Activated T-helper 1 cell treated with anti-CD3 and anti-CD28 coated beads, Interleukin-2, amount 50 U/mL, for 16 hours (primary cell): ENCODE data around the gene SCIMP.
"Not testable (repeated sequence)": the region's sequence is repeated elsewhere in the genome, so short reads cannot be mapped to it uniquely, and the experiment has no call there.

Experiments
- DNase-seq, 2 donors: peaks; one replicate each; pipeline ENCODE4 v3.0.0-alpha.2; 2020; ENCODE audit warnings: low read depth in 1 of 2, low spot score in 1 of 2

Gene SCIMP

GRCh38 chr17:5238333-5238732 lies 3.7 kb upstream of the SCIMP start:
- DNase-seq = no peak

DNA sequence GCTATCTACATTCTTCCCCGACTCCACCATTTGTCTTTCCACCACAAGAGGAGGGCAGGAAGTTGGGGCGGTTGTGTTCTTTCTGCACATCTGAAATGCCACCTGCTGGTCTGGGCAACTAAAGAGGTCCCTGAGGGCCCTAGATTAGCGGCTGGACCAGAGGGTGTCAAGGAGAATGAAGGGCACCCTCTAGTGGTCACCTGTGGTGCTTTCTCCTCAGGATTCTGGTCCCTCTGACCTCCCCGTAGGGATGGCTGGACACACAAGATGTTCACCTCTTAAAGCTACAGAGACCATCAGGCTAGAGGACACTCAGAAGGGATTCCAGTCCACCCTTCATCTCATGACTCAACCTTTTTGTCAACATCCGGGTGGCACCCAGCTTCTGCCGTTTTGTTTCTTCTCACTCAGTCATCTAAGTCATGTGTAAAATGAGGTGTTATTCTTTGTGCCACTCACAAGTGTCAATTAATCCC lies 2.9 kb upstream of the SCIMP start:
- no peak for DNase-seq

DNA sequence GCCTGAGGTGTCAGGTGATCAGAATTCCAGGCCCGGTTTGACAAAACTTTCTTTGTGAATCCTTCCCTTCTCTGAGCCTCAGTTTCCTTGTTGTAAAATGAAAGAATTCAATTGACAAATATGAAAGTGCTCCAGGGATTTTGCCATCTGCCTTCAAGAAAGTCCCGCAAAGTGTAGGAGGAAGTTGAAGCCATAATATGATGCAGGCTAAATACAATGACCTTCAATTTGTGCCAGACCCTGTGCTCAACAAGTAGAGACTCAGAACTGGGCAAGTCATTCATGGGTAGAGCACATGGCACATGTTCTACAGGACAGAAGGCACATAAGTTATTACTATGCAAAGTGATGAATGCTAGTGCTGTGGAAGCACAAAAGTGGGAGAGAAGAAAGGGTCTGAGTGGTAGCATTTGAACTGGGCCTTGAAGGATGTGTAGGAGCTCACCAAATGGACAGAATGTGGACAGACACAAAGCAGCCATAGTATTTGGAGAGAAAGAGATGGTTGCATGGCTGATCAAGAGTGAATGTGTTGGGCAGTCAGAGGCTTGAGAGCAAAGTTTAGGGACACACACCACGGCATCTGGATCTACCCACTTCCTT lies 2.4 kb upstream of the SCIMP start:
- no peak for DNase-seq

- not testable (repeated sequence) for DNase-seq
These were observed 1.2 kb downstream of the SCIMP start for GRCh38 chr17:5233492-5233891.

- no peak for DNase-seq
These were observed 7.5 kb downstream of the SCIMP start for GRCh38 chr17:5226940-5227878.

- DNase-seq = no peak
These were observed 8.8 kb downstream of the SCIMP start for GRCh38 chr17:5225668-5226457.

GRCh38 chr17:5221912-5222311 lies 12.7 kb downstream of the SCIMP start:
- not testable (repeated sequence) for DNase-seq

DNA sequence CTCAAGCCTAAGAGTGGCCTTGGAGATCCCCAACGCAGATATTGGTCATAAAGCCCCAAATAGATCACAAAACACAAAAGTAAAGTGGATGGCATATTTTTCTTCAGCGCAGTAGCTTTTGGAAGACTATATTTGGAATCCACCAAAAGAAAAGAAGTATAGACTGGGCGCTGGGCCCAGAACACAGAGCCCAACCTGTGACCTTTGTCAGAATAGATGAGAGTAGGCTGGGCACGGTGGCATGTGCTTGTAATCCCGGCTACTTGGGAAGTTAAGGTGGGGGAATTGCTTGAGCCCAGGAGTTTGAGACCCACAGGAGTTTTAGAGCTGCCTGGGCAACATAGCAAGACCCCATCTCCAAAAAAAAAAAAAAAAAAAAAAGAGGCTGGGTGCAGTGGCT lies 14.6 kb downstream of the SCIMP start:
- no peak for DNase-seq

GRCh38 chr17:5219536-5219935 lies 15.1 kb downstream of the SCIMP start:
- no peak for DNase-seq

DNA sequence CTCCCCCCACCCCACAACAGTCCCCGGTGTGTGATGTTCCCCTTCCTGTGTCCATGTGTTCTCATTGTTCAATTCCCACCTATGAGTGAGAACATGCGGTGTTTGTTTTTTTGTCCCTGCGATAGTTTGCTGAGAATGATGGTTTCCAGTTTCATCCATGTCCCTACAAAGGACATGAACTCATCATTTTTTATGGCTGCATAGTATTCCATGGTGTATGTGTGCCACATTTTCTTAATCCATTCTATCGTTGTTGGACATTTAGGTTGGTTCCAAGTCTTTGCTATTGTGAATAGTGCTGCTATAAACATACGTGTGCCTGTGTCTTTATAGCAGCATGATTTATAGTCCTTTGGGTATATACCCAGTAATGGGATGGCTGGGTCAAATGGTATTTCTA lies 17.1 kb downstream of the SCIMP start:
- DNase-seq = not testable (repeated sequence)

- no peak for DNase-seq
These were observed 23.2 kb downstream of the SCIMP start for GRCh38 chr17:5211458-5211857.

- DNase-seq = no peak
These were observed 23.9 kb downstream of the SCIMP start for GRCh38 chr17:5210614-5211252.

GRCh38 chr17:5210091-5210490 lies 24.6 kb downstream of the SCIMP start:
- no peak for DNase-seq

DNA sequence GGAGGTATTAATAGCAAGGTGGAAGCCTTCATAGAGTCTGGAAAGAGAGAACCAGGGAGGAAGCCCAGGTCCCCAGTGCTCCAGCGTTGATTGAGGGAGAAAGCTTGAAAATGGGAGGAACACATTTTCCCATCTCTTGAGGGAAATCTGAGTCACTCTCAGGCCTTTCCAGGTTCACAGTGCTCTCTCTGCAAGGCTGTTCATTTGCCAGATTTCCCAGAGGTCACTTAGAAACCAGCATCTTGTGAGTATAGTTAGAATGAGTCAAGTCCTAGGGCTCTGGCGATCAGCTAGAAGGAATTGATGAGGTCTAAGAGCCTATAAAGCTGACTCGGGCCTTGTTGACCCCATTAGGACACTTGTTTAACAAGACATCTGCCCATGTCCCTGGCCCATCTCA lies 25.3 kb downstream of the SCIMP start:
- DNase-seq = no peak

- no peak for DNase-seq
These were observed 30.8 kb downstream of the SCIMP start for GRCh38 chr17:5203908-5204294.

- no peak for DNase-seq
These were observed 31.3 kb downstream of the SCIMP start for GRCh38 chr17:5203178-5203907.

GRCh38 chr17:5201011-5201410 lies 33.6 kb downstream of the SCIMP start:
- no peak for DNase-seq

DNA sequence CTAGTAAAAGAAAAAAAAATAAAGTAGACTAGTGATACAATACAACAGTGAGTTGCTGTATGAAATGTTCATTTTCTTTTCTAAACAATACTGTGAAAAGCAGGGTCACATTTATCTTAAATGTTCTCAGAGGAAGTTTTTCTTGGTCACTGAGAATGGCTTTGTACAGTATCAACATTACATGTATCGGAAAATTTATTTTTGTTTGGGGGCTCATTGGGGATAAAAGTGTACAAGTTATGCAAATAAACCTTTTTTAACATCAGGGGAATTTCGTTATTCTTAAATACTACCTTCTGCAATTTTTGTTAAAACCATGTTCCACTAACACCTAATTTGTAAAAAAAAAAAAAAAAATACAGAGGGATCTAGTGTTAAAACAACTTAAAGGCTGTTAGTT lies 34.3 kb downstream of the SCIMP start:
- DNase-seq = no peak

DNA sequence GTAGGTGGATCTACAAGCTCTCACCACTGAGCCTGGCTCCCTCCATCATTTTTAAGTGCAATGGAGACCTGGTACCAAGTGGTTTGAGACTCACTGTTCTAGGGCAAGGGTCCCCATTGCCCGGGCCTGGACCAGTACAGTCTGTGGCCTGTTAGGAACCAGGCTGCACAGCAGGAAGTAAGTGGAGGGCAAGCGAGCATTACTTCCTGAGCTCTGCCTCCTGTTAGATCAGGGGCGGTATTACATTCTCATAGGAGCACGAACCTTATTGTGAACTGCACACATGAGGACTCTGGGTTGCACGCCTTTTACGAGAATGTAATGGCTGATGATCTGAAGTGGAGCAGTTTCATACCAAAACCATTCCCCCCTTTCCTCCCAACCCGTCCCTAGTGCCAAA lies 36.2 kb downstream of the SCIMP start:
- DNase-seq = no peak

DNA sequence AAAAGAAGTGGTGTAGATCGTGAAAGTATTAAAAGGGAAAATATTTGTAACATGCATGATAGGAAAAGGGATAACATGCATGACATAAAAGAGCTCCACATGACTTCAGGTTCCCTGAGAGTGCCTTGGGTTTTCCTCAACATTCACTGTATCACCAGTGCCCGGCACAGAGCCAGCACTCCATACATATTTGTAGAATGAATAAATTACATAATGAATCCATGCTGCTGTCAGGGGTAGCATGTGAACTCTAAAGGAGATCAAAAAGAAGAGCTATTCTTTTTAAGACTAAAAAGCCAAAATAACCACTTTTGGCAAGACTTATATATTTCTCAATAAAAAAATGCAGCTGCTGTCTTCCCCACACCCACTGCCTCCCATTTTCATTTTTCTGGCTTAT lies 40.3 kb downstream of the SCIMP start:
- no peak for DNase-seq
